ENCODE results near the gene DDX6. TPM values are rescaled to one million over a fixed set of nuclear protein-coding genes. Genes with fewer than 3 reads are reported as not detected.
"Not testable (repeated sequence)": the region's sequence is repeated elsewhere in the genome, so short reads cannot be mapped to it uniquely, and the experiment has no call there.

DDX6 gene
- total RNA-seq, 4 donors from 2014 or later = 92.9 to 113 (median 105) TPM

DNA sequence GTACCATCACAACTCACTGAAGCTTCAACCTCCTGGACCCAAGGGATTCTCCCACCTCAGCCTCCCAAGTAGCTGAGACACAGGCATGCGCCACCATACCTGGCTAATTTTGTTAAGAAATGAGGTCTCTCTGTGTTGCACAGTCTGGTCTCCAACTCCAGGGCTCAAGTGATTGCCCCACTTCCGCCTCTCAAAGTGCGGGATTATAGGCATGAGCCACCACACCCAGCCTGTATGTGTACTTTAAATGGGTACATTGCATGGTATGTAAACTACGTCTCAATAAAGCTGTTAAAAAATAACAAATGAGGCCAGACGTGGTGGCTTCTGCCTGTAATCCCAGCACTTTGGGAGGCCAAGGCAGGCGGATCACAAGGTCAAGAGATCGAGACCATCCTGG lies 36.2 kb upstream of the DDX6 start:
- no peaks in the 10 kb centered on the region for H3K36me3 ChIP-seq
- 90% methylated on average over 7 of the region's 7 CpGs for WGBS
- TF ChIP-seq POLR2AphosphoS5 (IDR thresholded peaks at IDR 0.05) = no peak
- TF ChIP-seq POLR2A (IDR thresholded peaks at IDR 0.05; ENCODE audit: low read depth) = no peak
- TF ChIP-seq EP300 (IDR thresholded peaks at IDR 0.05) = no peak
- TF ChIP-seq CTCF (IDR thresholded peaks at IDR 0.05) = no peak
- no peaks in the 10 kb centered on the region for H3K9me3 ChIP-seq
- H3K27me3 ChIP-seq = no peaks in the 10 kb centered on the region
- no peak overlapping the region for H3K4me3 ChIP-seq
- no peak for DNase-seq (ENCODE audit: extremely low spot score)
- H3K4me1 ChIP-seq = no peaks in the 10 kb centered on the region
- intact Hi-C loops (cut with DNase I) = no loop called here
- no peak overlapping the region for H3K27ac ChIP-seq (replicated peaks in 1 of 4)

- WGBS = 92% methylated on average over 8 of the region's 8 CpGs
- H3K36me3 ChIP-seq; H3K4me3 ChIP-seq; DNase-seq (ENCODE audit: extremely low spot score); intact Hi-C loops (cut with DNase I); H3K27ac ChIP-seq (replicated peaks in 1 of 4); H3K27me3 ChIP-seq; H3K9me3 ChIP-seq: not testable (repeated sequence)
- H3K4me1 ChIP-seq = peaks cover 4 to 22% (median 19%) of the 10 kb centered on the region in 4 donors
Observed at GRCh38 chr11:118822936-118823510, 32.1 kb upstream of the DDX6 start.

DNA sequence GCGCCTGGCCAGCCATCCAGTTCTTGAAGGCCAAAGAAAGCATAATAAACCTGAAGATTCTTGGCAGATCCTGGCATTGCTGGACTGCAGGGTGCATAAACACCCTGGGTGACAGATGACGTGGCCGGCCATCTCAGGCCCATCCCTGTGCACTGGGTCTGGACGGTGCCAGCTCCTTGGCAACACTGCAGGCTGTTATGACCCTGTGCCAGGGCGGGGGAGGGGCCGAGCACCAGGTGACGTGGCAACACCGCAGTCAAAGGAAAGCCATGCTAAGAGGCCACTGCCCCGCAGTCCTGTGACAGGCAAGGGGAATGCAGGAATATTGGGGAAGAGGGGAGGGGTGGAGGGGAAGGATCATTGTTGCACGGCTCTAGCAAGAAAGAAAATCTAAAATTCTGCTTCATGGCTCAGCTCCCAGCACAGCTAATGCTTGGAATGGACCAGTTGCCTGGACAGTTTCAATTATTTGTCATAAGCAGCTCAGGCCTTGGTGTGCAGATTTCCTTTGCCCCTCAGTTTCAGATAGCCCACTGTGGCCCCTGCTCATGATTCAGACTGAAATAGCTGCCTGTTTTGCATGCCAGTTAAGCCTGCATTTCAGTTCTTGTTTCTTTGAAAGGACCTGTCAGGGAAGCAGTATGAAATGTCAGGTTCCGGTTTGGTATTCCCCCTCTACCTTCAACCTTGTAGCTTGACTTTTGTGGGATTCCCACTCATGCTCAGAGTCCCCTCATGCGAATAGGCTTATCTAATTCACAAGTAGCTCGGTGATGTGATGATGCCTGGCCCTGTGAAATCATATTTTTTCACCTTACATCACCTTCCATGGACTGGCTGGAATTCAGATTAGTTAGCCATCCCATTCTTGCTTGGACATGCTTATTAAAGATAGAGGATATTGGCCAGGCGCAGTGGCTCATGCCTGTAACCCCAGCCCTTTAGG lies 29.7 kb upstream of the DDX6 start:
- no peaks in the 10 kb centered on the region for H3K27me3 ChIP-seq
- peak; percentile 93 for DNase-seq (ENCODE audit: extremely low spot score)
- H3K27ac ChIP-seq (replicated peaks in 1 of 4) = peak overlapping the region; percentile 77 to 85 (median 79)
- H3K4me3 ChIP-seq = peak overlapping the region in 2 of 4 donors; percentile 16 to 22
- no peaks in the 10 kb centered on the region for H3K36me3 ChIP-seq
- 50% methylated on average over 9 of the region's 14 CpGs for WGBS
- H3K9me3 ChIP-seq = no peaks in the 10 kb centered on the region
- peaks cover 4 to 22% (median 19%) of the 10 kb centered on the region in 4 donors for H3K4me1 ChIP-seq
- intact Hi-C loops (cut with DNase I) = no loop called here
- TF ChIP-seq EP300 (IDR thresholded peaks at IDR 0.05) (no peak), POLR2A (IDR thresholded peaks at IDR 0.05; ENCODE audit: low read depth) (no peak), POLR2AphosphoS5 (IDR thresholded peaks at IDR 0.05) (peak; percentile 81 to 86), CTCF (IDR thresholded peaks at IDR 0.05) (no peak)

GRCh38 chr11:118820025-118820379 lies 29.0 kb upstream of the DDX6 start:
- intact Hi-C loops (cut with DNase I); H3K9me3 ChIP-seq; H3K4me3 ChIP-seq; H3K36me3 ChIP-seq; H3K27me3 ChIP-seq; DNase-seq (ENCODE audit: extremely low spot score): not testable (repeated sequence)
- H3K4me1 ChIP-seq = peaks cover 4 to 22% (median 19%) of the 10 kb centered on the region in 4 donors
- 93% methylated on average over 6 of the region's 7 CpGs for WGBS
- H3K27ac ChIP-seq (replicated peaks in 1 of 4) = peak overlapping the region; percentile 77 to 85 (median 79)

DNA sequence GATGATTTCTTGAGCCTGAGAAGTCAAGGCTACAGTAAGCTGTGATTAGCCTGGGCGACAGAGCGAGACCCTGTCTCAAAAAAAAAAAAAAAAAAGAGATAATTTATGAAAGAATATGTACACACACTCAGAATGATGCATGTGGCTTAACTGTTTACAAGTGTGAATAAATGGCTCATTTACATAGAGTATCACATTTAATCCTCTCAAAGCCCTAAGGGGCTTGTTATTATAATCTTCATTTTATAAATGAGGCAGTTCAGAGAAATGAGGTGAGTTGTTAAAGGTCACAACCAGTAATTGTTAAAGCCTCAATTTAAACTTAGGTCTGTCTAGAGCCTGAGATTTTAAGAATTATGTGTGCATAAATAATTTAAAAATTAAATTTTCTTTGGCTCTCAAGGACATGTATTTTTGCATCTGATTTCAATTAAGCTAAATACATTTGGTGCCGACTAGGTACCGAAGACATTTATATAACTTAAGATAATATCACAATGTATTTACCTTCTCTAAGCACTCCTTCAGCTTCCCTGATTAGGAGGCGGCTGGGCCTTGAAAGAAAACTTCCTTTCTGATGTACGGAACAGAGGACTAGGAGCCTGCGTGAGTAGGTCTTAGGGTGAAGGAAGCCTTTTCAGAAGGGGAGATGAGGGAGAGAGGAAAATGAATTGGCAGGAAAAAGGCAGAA lies 28.5 kb upstream of the DDX6 start:
- DNase-seq (ENCODE audit: extremely low spot score) = no peak
- 83% methylated on average over 7 of the region's 7 CpGs for WGBS
- intact Hi-C loops (cut with DNase I) = no loop called here

More for the DNA sequence above, 28.5 kb upstream of the DDX6 start:
- no peak overlapping the region for H3K4me3 ChIP-seq
- H3K9me3 ChIP-seq = no peaks in the 10 kb centered on the region
- H3K27ac ChIP-seq (replicated peaks in 1 of 4) = peak overlapping the region; percentile 77 to 85 (median 79)
- TF ChIP-seq POLR2A (IDR thresholded peaks at IDR 0.05; ENCODE audit: low read depth) (no peak), EP300 (IDR thresholded peaks at IDR 0.05) (no peak), POLR2AphosphoS5 (IDR thresholded peaks at IDR 0.05) (no peak), CTCF (IDR thresholded peaks at IDR 0.05) (no peak)
- H3K36me3 ChIP-seq = no peaks in the 10 kb centered on the region
- peaks cover 4 to 22% (median 19%) of the 10 kb centered on the region in 4 donors for H3K4me1 ChIP-seq
- no peaks in the 10 kb centered on the region for H3K27me3 ChIP-seq

All from esophagus muscularis mucosa (tissue), 4 donors.